GM18505 (cell line): ENCODE data around the gene PCA3.

ENCODE experiments used
- ATAC-seq: cut with Tn5 transposase; IDR thresholded peaks from one replicate; pipeline ENCODE4 v1.9.1; 2021; ENCODE audit not compliant: unreplicated experiment
- POLR2A ChIP-seq: IDR thresholded peaks from 4 replicates; pipeline ENCODE4 v1.6.1; 2011; ENCODE audit warnings: borderline replicate concordance; ENCODE audit not compliant: insufficient read depth, insufficient read length; ENCODE audit errors: extremely low read depth

The PCA3 gene

GRCh38 chr9:76784881-76785280 is 20.6 kb downstream of the PCA3 start:
- no peak for TF ChIP-seq POLR2A
- no peak for ATAC-seq

- no peak for ATAC-seq
- no peak for TF ChIP-seq POLR2A
Observed at GRCh38 chr9:76785501-76785900, 21.3 kb downstream of the PCA3 start.

GRCh38 chr9:76787677-76788076 is 23.4 kb downstream of the PCA3 start:
- no peak for ATAC-seq
- no peak for TF ChIP-seq POLR2A

GRCh38 chr9:76789840-76790239 is 25.6 kb downstream of the PCA3 start:
- TF ChIP-seq POLR2A: no peak
- ATAC-seq: no peak

- no peak for ATAC-seq
- no peak for TF ChIP-seq POLR2A
Observed at GRCh38 chr9:76793784-76794431, 29.7 kb downstream of the PCA3 start.

GRCh38 chr9:76796296-76796695 is 32.1 kb downstream of the PCA3 start:
- ATAC-seq: no peak
- TF ChIP-seq POLR2A: no peak

GRCh38 chr9:76798527-76798926 is 34.3 kb downstream of the PCA3 start:
- ATAC-seq: no peak
- no peak for TF ChIP-seq POLR2A

GRCh38 chr9:76799473-76799872 is 35.2 kb downstream of the PCA3 start:
- no peak for ATAC-seq
- TF ChIP-seq POLR2A: no peak

- no peak for TF ChIP-seq POLR2A
- no peak for ATAC-seq
Observed at GRCh38 chr9:76800901-76801300, 36.7 kb downstream of the PCA3 start.

- no peak for ATAC-seq
Observed at GRCh38 chr9:76803083-76803482, 38.8 kb downstream of the PCA3 start.

GRCh38 chr9:76803762-76804161 is 39.5 kb downstream of the PCA3 start:
- no peak for TF ChIP-seq POLR2A
- ATAC-seq: no peak

More at GRCh38 chr9:76803083-76803482, 38.8 kb downstream of the PCA3 start:
- TF ChIP-seq POLR2A: no peak

- ATAC-seq: no peak
- no peak for TF ChIP-seq POLR2A
Observed at GRCh38 chr9:76808636-76809035, 44.4 kb downstream of the PCA3 start.

GRCh38 chr9:76810377-76810957 is 46.2 kb downstream of the PCA3 start:
- TF ChIP-seq POLR2A: no peak
- ATAC-seq: peak; percentile 70

GRCh38 chr9:76812591-76812990 is 48.4 kb downstream of the PCA3 start:
- no peak for TF ChIP-seq POLR2A
- no peak for ATAC-seq
